KBM-7 (cell line): ENCODE data around the gene CPED1.
"Not testable (repeated sequence)": the region's sequence is repeated elsewhere in the genome, so short reads cannot be mapped to it uniquely, and the experiment has no call there.

ENCODE experiments used
- DNase-seq: peaks from one replicate; pipeline ENCODE4 v3.0.0-alpha.2; 2015
- in situ Hi-C: fragments of 300-500 bp; cut with MboI; formaldehyde crosslinking; loops from 2 replicates; pipeline ENCODE4 v1.14.3; 2020; ENCODE audit warnings: low sequenced_read_pairs, low pct_unique_long_range_greater_than_20kb, mixed read lengths

CPED1 gene

GRCh38 chr7:121237601-121238000 is 249.1 kb downstream of the CPED1 start:
- no peak for DNase-seq
- in situ Hi-C loops, result no loop called here

DNA sequence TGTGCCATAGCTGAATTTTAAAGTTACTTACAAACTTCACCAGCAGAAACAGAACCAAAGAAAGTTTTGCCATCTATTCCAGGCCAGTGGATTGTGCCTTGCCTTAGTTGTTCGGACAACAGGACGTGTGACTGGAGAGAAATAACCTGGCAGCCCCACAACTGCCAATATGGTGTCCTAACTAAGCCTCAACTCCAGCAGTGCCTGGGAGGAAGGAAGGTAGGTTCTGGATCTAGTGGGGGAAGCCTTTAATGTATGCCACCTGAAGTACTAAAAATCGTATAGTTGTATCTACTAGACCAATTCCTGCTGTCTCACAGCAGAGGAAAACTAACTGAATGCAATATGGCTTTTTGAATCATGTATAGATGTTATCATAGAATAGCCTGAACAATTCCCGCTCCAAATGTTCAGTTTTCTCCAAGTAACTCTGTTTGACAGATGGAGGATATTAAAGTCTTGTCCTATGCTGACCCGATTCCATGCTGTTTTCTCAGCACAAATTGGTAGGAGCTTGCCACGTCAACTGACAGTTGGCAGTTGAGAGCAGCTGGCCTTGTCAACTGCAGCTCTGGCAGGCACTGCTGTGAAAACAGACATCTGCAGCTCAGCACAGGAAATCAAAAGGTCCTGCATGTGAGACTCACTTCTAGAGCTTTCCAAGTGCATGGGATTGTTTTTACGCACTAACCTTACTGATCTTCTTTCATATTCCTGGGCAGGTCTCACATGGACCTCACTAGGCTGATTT is 255.8 kb downstream of the CPED1 start:
- DNase-seq, result no peak
- in situ Hi-C loops, result no loop called here

- DNase-seq, in situ Hi-C loops: not testable (repeated sequence)
Observed at GRCh38 chr7:121251367-121251766, 262.9 kb downstream of the CPED1 start.

DNA sequence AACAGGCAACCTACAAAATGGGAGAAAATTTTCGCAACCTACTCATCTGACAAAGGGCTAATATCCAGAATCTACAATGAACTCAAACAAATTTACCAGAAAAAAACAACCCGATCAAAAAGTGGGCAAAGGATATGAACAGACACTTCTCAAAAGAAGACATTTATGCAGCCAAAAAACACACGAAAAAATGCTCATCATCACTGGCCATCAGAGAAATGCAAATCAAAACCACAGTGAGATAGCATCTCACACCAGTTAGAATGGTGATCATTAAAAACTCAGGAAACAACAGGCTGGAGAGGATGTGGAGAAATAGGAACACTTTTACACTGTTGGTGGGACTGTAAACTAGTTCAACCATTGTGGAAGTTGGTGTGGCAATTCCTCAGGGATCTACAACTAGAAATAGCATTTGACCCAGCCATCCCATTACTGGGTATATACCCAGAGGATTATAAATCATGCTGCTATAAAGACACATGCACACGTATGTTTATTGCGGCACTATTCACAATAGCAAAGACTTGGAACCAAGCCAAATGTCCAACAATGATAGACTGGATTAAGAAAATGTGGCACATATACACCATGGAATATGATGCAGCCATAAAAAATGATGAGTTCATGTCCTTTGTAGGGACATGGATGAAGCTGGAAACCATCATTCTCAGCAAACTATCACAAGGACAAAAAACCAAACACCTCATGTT is 264.2 kb downstream of the CPED1 start:
- DNase-seq, in situ Hi-C loops: not testable (repeated sequence)

- in situ Hi-C loops, result no loop called here
- DNase-seq, result no peak
Observed at GRCh38 chr7:121259826-121260225, 271.3 kb downstream of the CPED1 start.

DNA sequence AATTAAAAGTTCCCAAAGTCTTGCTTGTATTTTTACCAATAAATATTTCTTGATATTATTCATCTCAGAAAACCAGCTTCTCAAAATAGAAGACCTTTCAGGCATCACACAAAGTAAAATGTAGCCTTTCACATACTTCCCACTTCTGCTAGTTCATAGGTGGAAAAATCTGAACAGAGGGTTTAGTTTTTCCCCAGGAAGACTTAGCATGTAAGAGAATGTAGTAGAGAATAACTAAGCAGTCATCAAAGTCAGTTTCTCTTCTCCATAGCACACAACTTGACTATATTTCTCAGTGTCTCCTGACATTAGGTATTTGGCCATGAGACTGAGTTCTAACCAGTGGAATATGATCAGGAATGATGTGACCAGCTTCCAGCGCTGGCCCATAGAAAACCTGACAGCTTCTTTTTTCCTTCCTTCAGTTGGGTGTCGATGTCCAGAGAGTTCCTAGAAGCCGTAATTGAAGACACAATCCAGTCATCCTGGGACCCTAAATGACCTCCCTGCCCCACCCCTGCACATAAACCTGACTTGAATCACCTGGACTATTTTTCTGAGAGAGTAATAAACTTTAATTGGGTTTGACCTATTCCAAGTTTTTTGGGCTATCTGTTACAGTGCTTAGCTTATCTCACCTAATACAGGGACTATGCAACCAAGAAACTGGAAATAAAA is 272.8 kb downstream of the CPED1 start:
- DNase-seq, result no peak
- in situ Hi-C loops, result no loop called here

DNA sequence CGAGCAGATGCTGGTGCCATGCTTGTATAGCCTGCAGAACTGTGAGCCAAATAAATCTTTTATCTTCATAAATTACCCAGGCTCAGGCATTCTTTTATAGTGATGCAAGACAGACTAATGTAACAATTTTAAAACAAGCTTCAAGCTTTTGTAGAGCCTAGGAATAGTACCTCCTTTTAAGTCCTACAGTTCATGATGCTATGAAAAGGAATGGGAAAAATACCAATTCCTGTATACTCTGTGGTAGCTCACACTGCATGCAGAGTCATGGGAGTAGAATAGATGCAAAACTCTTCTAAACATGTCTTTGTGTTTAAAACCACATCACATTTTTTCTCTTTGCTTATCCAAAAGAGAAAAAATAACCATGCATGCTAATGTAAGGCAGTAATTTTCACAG is 273.7 kb downstream of the CPED1 start:
- in situ Hi-C loops, result no loop called here
- no peak for DNase-seq

DNA sequence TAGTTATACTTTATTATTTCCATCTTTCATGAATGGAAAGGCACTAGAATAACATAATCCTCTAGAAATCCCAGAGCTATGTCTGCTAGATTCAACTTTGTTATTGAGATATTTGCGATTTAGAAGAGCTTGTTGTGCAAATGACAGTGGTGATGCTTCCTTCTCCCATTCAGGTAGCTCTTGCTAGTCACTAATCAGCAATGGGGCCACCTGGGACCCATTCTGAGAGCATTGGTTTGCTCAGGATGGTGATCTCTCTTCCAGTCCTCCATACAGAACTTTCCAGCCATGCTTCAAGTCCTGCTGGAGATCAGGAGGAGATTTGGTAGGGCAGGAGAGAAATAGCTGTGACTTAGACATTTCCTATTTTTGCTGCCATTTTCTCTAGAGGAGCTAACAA is 274.5 kb downstream of the CPED1 start:
- in situ Hi-C loops, result no loop called here
- DNase-seq, result no peak

DNA sequence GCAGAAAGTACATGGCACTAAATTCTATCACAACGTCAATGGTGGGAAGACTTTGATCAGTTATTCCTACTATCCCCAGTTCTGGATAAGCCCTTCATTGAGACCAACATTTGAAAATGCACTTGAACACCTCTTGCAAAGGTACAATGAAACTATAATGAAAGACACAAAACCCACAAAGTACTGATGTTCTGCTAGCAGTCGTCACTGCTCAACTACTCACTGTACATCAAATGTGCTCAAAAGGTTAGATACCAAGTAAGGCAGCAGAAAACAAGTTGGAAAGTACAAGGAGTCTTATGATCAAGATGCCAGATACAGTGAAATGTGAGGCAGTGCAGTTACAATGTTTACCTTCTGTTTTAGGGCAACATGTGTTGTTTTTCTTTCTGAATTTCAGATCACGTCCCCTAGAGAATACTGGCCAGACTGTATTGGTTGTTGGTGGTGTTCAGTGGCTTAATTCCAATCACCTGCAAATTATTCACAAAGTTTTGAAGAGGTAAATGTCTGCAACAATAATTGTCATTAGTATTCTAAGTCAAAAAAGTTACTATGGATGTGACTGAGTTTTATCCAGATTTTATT is 277.9 kb downstream of the CPED1 start:
- in situ Hi-C loops, result no loop called here
- DNase-seq, result no peak

- in situ Hi-C loops, result no loop called here
- no peak for DNase-seq
Observed at GRCh38 chr7:121267612-121268011, 279.1 kb downstream of the CPED1 start.

GRCh38 chr7:121269798-121270197 is 281.3 kb downstream of the CPED1 start:
- in situ Hi-C loops, result no loop called here
- no peak for DNase-seq

DNA sequence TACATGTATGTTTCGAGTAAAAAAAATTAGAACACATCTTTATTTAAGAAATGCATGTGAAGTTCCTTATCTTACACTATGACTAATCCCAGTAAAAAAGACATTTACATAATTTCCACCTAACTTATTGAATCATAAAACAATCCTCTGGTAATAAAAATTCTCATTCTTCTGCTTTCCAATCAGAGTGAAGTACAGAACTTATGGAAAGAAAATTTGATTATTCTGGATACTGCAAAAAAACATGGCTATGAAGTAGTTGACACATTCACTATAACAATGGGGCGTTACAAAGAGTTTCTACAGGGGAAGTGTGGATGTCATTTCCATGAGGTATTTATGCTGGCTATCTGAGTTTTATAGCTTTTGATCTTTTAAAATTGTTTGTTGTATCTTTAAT is 282.6 kb downstream of the CPED1 start:
- no peak for DNase-seq
- in situ Hi-C loops, result no loop called here

- in situ Hi-C loops, result no loop called here
- DNase-seq, result no peak
Observed at GRCh38 chr7:121271916-121272315, 283.4 kb downstream of the CPED1 start.

DNA sequence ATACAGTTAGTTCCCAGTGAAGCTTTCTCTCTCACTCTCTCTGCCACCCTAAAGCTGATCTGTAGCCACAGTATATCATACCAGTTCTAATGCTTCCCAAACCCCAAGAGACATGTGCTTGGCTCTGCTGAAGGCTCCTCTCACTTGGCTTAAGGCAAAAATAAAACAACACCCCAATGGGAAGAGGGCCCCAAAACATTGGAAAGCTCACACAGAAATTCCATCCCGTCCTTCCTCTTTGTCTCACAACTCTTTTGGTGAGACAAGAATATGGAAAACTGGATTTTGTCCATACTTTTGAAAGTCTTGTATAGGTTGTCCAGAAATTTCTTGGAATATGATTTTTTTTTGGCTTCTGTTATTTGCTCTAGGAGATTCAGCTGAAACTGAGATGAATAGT is 284.2 kb downstream of the CPED1 start:
- DNase-seq, result no peak
- in situ Hi-C loops, result no loop called here

- in situ Hi-C loops, result no loop called here
- no peak for DNase-seq
Observed at GRCh38 chr7:121273467-121274167, 285.1 kb downstream of the CPED1 start.

DNA sequence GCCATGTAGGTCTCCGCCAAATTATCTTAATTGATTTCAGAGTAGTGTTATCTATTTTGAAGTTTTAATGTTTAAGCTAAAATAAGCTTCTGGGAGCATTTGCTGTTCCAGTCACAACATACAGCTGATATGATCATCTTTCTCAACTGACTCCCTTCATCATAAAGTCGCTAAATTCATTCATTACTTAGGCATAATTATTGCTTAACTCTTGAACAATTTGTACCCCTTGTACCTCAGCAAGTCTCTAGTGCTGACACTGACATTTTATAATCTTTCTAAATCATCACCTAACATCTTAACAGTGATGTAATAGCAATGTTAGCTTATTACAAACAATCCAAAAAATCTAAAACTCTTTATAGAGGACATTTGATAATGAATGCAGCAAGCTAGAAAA is 286.0 kb downstream of the CPED1 start:
- in situ Hi-C loops, result no loop called here
- no peak for DNase-seq

DNA sequence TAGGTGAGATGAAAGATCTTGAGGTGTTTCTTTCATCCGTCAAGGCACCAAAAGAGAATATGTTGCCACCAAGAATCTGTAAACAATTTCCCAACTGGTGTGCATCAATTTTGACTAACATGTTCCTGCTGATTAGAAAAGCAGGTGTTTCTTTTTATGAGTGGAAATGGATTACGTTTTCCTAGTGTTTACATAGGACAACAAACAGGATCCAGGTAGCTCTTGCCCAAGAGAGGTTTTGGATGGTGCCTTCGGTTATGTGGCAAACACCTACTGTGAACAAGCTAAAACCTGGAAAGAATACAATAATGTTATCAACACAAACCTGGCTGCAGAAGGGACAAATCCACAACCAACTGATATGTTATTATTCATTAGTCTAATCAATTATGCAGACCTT is 286.7 kb downstream of the CPED1 start:
- no peak for DNase-seq
- in situ Hi-C loops, result no loop called here

- in situ Hi-C loops, result no loop called here
- no peak for DNase-seq
Observed at GRCh38 chr7:121276313-121276712, 287.8 kb downstream of the CPED1 start.
